ENCODE data around the gene OR10AD1.

- TF ChIP-seq POLR2A (IDR thresholded peaks at IDR 0.05) (no peak), CTCF (IDR thresholded peaks at IDR 0.05) (no peak)
Measured at GRCh38 chr12:48184549-48184922, 18.6 kb downstream of the OR10AD1 start.

All from Peyer's patch (tissue), 4 donors.